Measurements from ENCODE around the gene SEPTIN5.

Gene SEPTIN5

GRCh38 chr22:19744350-19745006, 30.2 kb downstream of the SEPTIN5 start:
- FAIRE-seq, result no peak
- TF ChIP-seq CTCF (IDR thresholded peaks at IDR 0.05; ENCODE audit: insufficient read depth, missing control alignments), result no peak
- no peak for DNase-seq (ENCODE audit: insufficient read length, low spot score)

GRCh38 chr22:19745155-19746101, 31.1 kb downstream of the SEPTIN5 start:
- no peak for DNase-seq (ENCODE audit: insufficient read length, low spot score)
- FAIRE-seq, result no peak
- TF ChIP-seq CTCF (IDR thresholded peaks at IDR 0.05; ENCODE audit: insufficient read depth, missing control alignments), result no peak

GRCh38 chr22:19746726-19747125, 32.4 kb downstream of the SEPTIN5 start:
- no peak for TF ChIP-seq CTCF (IDR thresholded peaks at IDR 0.05; ENCODE audit: insufficient read depth, missing control alignments)
- FAIRE-seq (no peak), DNase-seq (ENCODE audit: insufficient read length, low spot score) (no peak)

- DNase-seq (ENCODE audit: insufficient read length, low spot score) (no peak), FAIRE-seq (no peak)
- no peak for TF ChIP-seq CTCF (IDR thresholded peaks at IDR 0.05; ENCODE audit: insufficient read depth, missing control alignments)
Observed at GRCh38 chr22:19747551-19747950, 33.2 kb downstream of the SEPTIN5 start.

- TF ChIP-seq CTCF (IDR thresholded peaks at IDR 0.05; ENCODE audit: insufficient read depth, missing control alignments), result no peak
- no peak for DNase-seq (ENCODE audit: insufficient read length, low spot score)
- FAIRE-seq, result no peak
Observed at GRCh38 chr22:19748139-19748538, 33.8 kb downstream of the SEPTIN5 start.

GRCh38 chr22:19748991-19749664, 34.8 kb downstream of the SEPTIN5 start:
- FAIRE-seq (no peak), DNase-seq (ENCODE audit: insufficient read length, low spot score) (no peak)
- no peak for TF ChIP-seq CTCF (IDR thresholded peaks at IDR 0.05; ENCODE audit: insufficient read depth, missing control alignments)

All from D721Med (cell line).